NCI-H526 treated with DMSO at 0.1 percent for 48 hours (cell line): ENCODE results near the gene OR2M2.

Source experiments
- DNase-seq: peaks from one replicate; lab custom pipeline; 2025; lab: John Stamatoyannopoulos, UW

OR2M2 gene, protein sequence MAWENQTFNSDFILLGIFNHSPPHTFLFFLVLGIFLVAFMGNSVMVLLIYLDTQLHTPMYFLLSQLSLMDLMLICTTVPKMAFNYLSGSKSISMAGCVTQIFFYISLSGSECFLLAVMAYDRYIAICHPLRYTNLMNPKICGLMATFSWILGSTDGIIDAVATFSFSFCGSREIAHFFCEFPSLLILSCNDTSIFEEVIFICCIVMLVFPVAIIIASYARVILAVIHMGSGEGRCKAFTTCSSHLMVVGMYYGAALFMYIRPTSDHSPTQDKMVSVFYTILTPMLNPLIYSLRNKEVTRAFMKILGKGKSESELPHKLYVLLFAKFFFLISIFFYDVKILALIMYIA

DNA sequence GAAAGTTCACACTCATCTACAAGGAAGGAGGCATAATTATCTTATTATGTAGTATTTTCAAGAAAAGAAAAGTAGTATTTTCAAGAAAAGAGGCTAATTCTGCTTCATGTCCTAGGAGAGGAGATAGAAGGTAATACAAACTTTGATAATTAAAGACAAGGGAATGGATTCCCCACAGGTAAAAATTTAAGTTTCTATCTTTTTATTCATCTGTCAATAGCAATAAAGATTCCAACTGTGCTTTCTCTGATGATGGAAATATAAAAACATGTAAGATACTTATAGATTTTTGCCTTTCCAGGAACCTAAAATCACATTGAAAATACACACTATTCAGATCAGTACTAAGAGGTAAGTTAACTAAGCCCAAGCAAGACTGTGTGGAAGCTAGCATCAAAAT, at the start of gene OR2M2:
Gene OR2M2 (plus strand): TSS at position 301 of the 400 bp plus-strand sequence. CDS start 5,165 bp downstream, outside the sequence.
- DNase-seq, result no peak

DNA sequence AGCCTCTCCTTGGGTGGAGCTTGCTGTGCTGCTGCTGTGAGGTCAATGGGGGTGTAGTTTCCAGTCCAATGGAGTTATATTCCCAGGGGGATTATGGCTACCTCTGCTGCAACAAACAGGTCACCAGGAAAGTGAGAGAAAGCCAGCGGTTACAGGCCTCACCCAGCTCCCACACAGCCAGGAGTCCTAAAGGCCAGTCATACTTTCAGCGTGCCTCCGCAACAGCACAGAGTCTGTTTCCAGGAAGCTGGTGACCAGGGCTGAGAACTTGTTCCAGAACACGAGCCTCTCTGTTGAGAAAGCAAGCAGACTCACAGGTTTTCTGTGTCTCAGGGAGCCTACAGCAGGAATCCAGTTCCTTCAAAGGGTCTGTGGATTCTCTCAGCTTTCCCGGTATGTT, 47.0 kb upstream of the OR2M2 start:
- DNase-seq, result no peak

DNA sequence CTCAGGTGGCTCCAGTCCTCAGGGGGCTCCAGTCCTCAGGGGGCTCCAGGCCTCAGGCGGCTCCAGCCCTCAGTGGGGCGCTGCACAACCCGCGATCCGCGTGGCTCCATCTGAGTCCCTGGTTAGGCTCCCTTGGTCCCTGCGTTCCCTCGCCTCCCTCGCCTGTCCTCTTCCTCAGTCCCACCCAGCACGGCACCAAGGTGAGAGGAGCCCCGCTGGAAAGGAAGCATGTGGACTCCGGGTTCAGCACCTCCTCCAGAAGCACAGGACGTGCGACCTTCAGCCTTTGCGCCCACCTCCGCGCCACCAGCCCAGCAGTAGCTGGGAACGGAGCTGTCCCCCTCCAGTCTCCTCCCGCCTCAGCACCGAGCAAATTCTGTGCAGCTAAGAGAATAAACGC, 37.8 kb upstream of the OR2M2 start:
- DNase-seq, result no peak

DNA sequence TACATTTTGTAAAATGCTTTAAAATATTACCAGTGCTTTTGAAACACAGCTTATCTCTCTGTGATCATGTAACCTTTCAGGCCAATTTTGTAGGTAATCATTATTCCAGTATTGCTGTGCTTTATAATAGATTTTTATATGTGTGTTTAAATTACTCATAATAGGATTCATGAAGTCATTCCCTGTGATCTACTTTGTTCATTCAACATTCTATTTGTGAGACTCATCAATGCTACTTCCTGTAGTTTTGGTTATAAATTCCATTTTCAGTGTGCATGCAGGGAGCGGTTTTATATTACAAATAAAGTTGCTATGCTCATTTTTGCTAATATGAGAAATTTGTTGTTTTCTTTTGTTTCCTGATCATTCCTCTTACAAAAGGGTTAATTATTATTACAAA, 33.8 kb upstream of the OR2M2 start:
- no peak for DNase-seq

DNA sequence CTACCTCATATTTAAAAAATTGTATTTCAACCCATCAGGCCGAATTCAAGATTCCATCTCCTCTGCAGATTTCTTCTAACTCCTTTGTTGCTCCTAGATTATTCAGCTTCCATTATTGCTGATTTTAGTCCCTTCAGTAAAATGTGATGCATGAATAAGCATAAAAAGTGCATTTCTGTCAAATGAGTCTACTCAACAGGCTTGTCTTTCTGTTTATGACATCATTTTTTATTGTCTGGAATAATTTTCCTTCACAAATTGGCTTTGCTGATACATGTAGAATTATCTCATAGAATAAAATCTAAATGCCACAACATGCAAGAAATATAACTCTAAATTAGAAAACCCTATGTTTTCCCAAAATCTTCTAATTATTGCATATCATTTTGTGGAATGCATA, 31.3 kb upstream of the OR2M2 start:
- no peak for DNase-seq

DNA sequence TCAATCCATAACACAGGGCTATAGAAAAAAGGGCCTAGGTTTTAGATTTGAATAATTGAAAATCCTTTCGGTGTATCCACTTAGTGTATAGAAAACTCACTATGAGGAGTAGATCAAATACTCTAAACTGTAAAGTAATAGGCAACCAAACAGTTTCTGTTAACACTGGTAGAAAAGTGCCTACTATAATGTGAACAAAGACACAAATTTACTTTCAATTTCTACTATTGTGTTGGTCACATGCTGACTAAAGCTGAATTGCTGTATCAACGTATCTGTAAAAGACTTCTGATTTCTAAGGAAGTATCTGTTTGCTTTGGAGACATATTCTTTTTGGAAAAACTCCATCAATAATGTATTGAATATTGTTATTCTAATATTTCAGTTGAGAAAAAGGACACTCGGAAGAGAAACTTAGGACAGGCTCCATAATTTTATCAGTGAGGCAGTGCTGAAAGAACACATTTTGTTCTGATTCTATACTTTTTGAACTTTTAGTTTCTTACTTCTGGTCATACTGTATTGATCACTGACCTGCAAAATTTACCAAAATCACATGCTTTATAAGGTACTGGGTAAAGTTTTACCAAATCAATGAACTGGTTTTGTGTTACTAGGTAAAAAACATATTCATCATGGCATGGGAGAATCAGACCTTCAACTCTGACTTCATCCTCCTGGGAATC, 30.0 kb upstream of the OR2M2 start, which contains the start of gene OR2M5:
Gene OR2M5 (plus strand): TSS at position 636 of the 686 bp plus-strand sequence. CDS start 0 bp downstream, at position 636.
- no peak for DNase-seq

DNA sequence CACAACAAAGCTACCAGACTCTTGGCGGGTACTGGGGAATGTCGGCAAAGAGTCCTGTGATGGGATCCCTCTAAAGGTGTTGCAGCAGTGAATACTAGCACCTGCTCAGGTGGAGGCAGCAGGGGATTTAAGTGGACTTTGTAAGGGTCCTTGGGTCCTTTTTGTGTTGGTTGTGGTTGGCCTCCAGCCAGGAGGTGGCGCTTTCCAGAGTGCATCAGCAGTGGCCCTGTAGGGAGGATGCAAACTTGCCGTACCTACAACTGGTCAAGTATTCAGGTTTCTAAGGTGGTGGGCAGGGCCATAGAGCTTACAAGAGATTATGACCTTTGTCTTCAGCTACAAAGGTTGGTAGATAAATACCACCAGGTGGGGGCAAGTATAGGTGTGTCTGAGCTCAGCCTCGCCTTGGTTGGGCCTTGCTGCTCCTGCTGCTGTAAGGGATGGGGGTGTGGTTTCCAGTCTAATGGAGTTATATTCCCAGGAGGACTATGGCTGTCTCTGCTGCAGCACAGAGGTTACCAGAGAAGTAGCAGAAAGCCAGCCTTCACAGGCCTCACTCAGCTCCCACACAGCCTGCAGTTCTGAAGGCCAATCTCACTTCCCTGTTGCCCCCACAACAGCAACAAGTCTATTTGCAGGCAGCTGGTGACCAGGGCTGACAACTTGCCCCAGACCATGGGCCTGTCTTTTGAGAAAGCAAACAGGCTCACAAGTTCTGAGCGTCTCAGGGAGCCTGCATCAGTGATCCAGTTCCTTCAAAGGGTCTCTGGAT, 22.4 kb upstream of the OR2M2 start:
- no peak for DNase-seq

DNA sequence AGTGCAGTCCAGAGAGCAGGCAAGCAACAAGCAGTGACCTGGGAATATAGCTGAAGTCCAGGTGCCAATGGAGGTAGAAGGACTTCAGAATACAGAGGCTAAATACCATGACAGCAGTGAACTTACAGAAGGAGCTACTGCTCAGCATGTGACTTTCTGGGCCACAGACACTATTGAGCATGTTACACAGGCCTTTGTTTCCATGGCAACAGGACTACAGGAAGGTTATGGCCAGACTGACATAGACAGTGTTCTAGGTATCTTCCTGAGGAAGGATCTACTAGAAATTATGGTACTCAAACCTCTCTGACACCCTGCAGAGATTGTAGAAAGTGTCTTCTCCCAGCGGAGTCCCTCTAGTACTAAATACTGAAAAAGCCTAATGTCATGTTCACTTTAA, 18.7 kb upstream of the OR2M2 start:
- DNase-seq, result no peak

DNA sequence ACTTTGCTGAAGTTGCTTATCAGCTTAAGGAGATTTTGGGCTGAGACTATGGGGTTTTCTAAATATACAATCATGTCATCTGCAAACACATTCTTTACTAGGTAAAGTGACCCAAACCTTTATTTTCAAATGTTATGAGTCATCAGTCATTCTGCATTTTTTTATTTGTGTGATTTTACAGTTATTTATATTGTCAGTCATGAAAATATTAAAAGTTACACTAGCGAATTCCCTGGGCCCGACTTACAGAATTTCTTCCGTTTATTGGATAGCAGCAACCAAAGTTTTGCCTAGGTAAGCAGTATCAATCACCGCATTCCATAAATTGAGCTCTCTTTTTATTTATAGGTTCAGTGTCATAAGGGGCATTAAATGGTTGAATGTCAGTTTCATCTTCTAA, 15.9 kb upstream of the OR2M2 start:
- DNase-seq, result no peak

DNA sequence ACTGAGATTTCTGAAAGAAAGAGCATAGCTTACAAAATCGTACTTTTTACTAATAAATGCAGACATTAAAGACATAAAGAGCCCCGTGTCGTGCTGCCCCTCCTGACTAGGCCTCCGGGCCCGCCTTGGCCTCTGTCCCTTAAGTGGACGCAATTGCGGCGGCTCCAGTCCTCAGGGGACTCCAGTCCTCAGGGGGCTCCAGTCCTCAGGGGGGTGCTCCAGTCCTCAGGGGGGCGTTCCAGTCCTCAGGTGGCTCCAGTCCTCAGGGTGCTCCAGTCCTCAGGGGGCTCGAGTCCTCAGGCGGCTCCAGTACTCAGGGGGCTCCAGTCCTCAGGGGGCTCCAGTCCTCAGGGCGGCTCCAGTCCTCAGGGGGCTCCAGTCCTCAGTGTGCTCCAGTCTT, 10.6 kb upstream of the OR2M2 start:
- no peak for DNase-seq

DNA sequence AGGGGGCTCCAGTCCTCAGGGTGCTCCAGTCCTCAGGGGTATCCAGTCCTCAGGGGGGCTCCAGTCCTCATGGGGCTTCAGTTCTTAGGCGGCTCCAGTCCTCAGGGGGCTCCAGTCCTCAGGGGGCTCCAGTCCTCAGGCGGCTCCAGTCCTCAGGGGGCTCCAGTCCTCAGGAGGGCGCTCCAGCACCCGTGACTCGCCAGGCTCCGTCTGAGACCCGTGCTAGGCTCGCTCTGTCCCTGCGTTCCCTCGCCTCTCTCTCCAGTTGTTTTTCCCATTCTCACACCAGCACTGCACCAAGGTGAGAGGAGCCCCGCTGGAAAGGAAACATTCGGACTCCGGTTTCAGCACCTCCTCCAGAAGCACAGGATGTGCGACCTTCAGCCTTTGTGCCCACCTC, 9.4 kb upstream of the OR2M2 start:
- no peak for DNase-seq

DNA sequence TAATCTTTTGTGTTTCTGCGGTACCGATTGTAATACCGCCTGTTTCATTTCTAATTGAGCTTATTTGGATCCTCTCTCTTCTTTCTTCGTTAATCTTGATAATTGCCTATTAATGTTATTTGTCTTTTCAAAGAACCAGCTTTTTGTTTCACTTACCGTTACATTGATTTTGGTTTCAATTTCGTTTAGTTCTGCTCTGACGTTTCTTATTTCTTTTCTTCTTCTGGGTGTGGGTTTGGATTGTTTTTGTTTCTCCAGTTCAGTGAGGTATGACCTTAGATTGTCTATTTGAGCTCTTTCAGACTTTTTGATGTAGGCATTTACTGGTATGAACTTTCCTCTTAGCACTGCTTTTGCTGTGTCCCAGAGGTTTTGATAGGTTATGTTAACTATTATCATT, 9.4 kb downstream of the OR2M2 start:
- DNase-seq, result no peak

DNA sequence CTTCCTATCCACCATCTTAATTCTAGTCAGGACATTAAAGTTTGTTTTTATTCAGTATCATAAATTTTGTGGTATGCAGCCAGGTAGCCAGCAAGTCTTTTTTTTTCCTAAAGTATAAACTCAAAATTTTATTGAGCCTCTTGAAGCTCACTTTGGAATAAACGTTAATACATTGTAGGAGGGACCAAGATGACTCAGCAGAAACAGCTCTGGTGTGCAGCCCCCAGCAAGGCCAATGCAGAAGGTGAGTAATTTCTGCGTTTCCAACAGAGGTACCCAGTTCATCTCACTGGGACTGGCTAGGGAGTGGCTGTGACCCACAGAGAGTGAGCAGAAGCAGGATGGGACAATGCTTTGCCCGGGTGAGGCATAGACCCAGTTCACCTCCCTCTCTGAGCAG, 12.7 kb downstream of the OR2M2 start:
- DNase-seq, result no peak

DNA sequence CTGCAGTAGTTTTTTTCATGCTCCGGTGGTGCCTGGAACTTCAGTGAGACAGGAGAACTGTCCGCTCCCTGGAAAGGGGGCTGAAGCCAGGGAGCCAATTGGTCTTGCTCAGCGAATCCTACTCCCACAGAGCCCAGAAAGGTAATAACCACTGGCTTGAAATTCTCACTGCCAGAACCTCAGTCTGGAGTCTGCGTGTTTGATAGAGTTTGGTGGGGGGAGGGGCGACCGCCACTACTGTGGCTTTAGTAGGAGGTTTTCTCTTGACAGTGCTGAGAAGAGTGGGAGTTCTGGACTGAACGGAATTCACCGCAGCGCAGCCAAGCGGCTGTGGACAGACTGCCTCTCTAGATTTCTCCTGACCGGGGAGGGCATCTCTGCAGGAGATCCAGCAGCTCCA, 14.4 kb downstream of the OR2M2 start:
- DNase-seq, result no peak

DNA sequence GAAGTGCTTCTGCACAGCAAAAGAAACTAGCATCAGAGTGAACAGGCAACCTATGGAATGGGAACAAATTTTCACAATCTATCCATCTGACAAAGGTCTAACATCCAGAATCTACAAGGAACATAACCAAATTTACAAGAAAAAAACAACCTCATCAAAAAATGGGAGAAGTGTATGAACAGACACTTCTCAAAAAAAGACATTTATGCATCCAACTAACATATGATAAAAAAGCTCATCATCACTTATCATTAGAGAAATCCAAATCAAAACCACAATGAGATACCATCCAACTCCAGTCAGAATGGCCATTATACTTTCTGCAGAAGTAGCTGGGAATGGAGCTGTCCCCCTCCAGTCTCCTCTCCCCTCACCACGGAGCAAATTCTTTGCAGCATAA, 19.5 kb downstream of the OR2M2 start:
- DNase-seq, result no peak

DNA sequence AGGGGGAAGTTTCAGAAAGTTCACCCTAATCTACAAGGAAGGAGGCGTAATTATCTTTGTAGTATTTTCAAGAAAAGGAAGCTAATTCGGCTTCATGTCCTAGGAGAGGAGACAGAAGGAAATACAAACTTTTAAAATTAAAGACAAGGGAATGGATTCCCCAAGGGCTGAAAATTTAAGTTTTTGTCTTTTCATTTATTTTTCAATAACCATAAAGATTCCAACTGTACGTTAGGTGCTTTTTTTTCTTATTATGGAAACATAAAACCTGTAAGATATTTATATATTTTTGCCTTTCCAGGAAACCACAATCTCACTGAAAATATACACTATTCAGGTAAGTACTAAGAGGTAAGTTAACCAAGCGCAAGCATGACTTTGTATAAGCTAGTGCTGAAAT, 22.3 kb downstream of the OR2M2 start, which contains the start of gene OR2M3:
Gene OR2M3 (plus strand): TSS at position 301 of the 400 bp plus-strand sequence. CDS start 5,803 bp downstream, outside the sequence.
- DNase-seq, result no peak

DNA sequence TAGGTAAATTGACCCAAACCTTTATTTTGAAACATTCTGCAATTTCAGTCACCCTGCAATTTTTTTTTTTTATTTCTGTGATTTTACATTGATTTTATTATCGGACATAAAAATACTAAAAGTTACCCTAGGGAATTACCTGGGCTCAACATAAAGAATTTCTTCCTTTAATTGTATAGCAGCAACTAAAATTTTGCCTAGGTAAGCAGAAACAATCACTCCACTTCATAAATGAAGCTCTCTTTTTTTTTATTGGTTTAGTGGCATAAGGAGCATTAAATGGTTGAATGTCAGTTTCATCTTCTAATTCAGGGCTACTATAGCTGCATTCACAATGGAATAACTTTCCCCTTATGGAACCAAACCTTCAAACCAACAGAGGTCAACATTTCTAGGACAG, 41.3 kb downstream of the OR2M2 start:
- DNase-seq, result no peak

DNA sequence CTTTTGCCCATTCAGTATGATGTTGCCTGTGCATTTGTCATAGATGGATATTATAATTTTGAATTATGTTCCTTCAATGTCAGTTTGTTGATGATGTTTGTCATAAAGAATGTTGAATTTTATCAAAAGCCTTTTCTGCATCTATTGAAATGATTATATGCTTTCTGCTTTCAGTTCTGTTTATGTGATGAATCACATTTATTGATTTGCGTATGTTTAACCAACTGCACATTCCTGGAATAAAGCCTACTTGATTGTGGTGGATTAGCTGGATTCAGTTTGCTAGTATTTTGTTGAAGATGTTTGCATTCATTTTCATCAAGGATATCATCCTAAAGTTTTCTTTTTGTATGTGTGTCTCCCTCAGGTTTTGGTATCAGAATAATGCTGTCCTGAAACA, 50.9 kb downstream of the OR2M2 start:
- DNase-seq, result no peak

DNA sequence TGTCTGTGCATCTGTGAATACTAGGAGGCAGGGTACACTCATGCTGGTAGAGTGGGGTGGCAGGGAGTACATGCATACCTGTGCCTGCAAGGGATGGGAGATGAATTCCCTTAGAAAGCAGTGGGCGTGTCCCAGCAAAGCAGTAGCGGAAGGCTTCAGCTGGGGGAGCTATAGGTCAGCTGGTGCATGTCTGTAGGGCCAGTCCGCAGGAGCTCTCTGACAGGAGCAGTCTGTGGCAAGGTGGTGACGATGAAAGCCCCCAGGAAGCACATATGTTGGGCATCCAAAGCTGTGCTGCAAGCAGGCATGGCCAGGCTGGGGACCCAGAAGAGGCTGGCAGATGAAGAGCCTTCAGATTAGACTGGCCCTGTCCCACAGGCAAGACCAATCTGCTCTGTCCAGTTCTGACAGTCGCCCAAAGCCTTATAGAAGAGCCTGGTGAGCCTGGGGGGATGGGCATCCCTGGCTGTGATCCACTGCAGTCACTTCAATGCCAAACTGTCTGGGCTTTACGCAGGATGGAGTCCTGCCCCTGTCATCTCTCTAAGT, 54.8 kb downstream of the OR2M2 start:
- DNase-seq, result no peak
